Astrocyte of the cerebellum (primary cell): ENCODE measurements around the gene AARS2.

Experiments used
- DNase-seq: peaks from one replicate; pipeline ENCODE4 v3.0.0-alpha.2; 2011; ENCODE audit warnings: low read depth
- H3K4me3 ChIP-seq: 2 replicates; pipeline ENCODE4 v1.5.1; 2011; ENCODE audit warnings: mild to moderate bottlenecking, low read depth, low read length, moderate library complexity
- in situ Hi-C: cut with HindIII; loops from 2 replicates; pipeline ENCODE4 v1.10.0; 2017; ENCODE audit warnings: low sequenced_read_pairs
- TF ChIP-seq, protein P1 (sequence below): IDR thresholded peaks from 2 replicates; pipeline ENCODE4 v1.5.1; 2012; ENCODE audit warnings: low read length, low read depth, moderate library complexity, mild to moderate bottlenecking; ENCODE audit errors: missing control alignments

AARS2 gene

DNA sequence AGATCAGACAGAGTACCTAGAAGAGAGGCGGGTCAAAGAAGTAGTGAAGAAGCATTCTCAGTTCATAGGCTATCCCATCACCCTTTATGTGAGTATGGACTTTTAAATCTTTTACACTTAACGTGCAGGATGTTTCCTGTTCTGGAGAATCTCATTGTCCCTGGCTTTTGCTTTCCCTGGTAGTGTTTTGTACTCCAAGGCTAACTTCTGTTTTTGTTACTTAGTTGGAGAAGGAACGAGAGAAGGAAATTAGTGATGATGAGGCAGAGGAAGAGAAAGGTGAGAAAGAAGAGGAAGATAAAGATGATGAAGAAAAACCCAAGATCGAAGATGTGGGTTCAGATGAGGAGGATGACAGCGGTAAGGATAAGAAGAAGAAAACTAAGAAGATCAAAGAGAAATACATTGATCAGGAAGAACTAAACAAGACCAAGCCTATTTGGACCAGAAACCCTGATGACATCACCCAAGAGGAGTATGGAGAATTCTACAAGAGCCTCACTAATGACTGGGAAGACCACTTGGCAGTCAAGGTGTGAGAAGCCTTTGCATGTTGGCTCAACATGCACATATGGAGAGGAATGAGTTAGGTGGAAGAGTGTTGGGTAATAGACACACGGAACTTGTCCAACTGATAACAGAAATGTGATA lies 63.0 kb downstream of the AARS2 start:
- in situ Hi-C loops, result no loop called here
- no peak overlapping the region for H3K4me3 ChIP-seq
- DNase-seq, result no peak
- TF ChIP-seq, protein P1, sequence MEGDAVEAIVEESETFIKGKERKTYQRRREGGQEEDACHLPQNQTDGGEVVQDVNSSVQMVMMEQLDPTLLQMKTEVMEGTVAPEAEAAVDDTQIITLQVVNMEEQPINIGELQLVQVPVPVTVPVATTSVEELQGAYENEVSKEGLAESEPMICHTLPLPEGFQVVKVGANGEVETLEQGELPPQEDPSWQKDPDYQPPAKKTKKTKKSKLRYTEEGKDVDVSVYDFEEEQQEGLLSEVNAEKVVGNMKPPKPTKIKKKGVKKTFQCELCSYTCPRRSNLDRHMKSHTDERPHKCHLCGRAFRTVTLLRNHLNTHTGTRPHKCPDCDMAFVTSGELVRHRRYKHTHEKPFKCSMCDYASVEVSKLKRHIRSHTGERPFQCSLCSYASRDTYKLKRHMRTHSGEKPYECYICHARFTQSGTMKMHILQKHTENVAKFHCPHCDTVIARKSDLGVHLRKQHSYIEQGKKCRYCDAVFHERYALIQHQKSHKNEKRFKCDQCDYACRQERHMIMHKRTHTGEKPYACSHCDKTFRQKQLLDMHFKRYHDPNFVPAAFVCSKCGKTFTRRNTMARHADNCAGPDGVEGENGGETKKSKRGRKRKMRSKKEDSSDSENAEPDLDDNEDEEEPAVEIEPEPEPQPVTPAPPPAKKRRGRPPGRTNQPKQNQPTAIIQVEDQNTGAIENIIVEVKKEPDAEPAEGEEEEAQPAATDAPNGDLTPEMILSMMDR, result no peak
